HCT116 (cell line): ENCODE results near the gene MX2. TPM values are rescaled to one million over a fixed set of nuclear protein-coding genes. Genes with fewer than 3 reads are reported as not detected.

ENCODE experiments used
- ATAC-seq: fragments of 200-7000 bp; cut with Tn5 transposase; 2 replicates; pipeline ENCODE4 v1.9.1; 2020; ENCODE audit warnings: mild to moderate bottlenecking, moderate library complexity
- BruUV-seq: library from RNA; stranded (reverse); fragments of 400-500 nt; replicated peaks from 2 replicates; lab custom pipeline; 2021; lab: Mats Ljungman, UMichigan
- CTCF ChIA-PET: fragments of 300-600 bp; sonication (Branson Sonifier 250); formaldehyde crosslinking; loops from one replicate; lab custom pipeline; 2021; ENCODE audit warnings: antibody characterized with exemption; lab: Charles Lee
- POLR2A ChIA-PET: fragments of 300-600, 350-600 bp; sonication (Branson Sonifier 250); formaldehyde crosslinking; loops from one replicate; lab custom pipeline; 2021; ENCODE audit warnings: antibody characterized with exemption; lab: Charles Lee
- RAD21 ChIA-PET, 2 experiments: fragments of 300-600 bp; sonication (Branson Sonifier 250); formaldehyde crosslinking; loops; one replicate each; lab custom pipeline; 2023; ENCODE audit warnings: low total read pairs in 2 of 2; ENCODE audit not compliant: uncharacterized antibody in 2 of 2, unreplicated experiment in 2 of 2, low non-redundant PET in 1 of 2; lab: Charles Lee
- DNase-seq: peaks from one replicate; pipeline ENCODE4 v3.0.0-alpha.2; 2010; ENCODE audit warnings: low read depth, low spot score
- H2AFZ ChIP-seq: fragments of 200-600 bp; shearing (Covaris generic), sonication (generic); 2 replicates; pipeline ENCODE4 v1.6.1; 2017; ENCODE audit warnings: low read depth, mixed run types, mixed read lengths, antibody characterized with exemption, low read length; ENCODE audit not compliant: poor library complexity, severe bottlenecking
- H3K27ac ChIP-seq: 2 replicates; pipeline ENCODE4 v1.5.1; 2012; ENCODE audit warnings: low read depth, low read length
- H3K27me3 ChIP-seq: fragments of 200-600 bp; sonication (generic); 2 replicates; pipeline ENCODE4 v1.6.1; 2016; ENCODE audit warnings: mixed run types, low read length, mixed read lengths; ENCODE audit not compliant: insufficient read depth
- H3K36me3 ChIP-seq, 2 experiments: fragments of 200-500 bp in 1 of 2; fragments of 200-600 bp in 1 of 2; sonication (Bioruptor generic) in 1 of 2; sonication (generic) in 1 of 2; 2 replicates each; pipeline versions ENCODE4 v1.5.1 to v1.6.1; 2014 to 2016; ENCODE audit warnings: low read length in 2 of 2, inconsistent platforms in 1 of 2, mixed read lengths in 1 of 2, mixed run types in 1 of 2; ENCODE audit not compliant: insufficient read depth in 2 of 2, control insufficient read depth in 1 of 2
- H3K4me1 ChIP-seq, 2 experiments: fragments of 200-600 bp in 1 of 2; sonication (generic) in 1 of 2; 2 replicates each; pipeline versions ENCODE4 v1.5.1 to v1.6.1; 2012 to 2017; ENCODE audit warnings: low read length in 2 of 2, inconsistent platforms in 1 of 2, mild to moderate bottlenecking in 1 of 2, mixed read lengths in 1 of 2, mixed run types in 1 of 2, moderate library complexity in 1 of 2; ENCODE audit not compliant: insufficient read depth in 2 of 2, control insufficient read depth in 1 of 2
- H3K4me2 ChIP-seq: fragments of 200-600 bp; sonication (generic); 2 replicates; pipeline ENCODE4 v1.6.1; 2017; ENCODE audit warnings: mixed run types, low read length, mixed read lengths
- H3K4me3 ChIP-seq, 2 experiments: fragments of 200-600 bp in 1 of 2; sonication (generic) in 1 of 2; replicated peaks in 1 of 2; 2 replicates each; pipeline ENCODE4 v1.5.1; 2011 to 2016; ENCODE audit warnings: low read length in 2 of 2, control low read depth in 1 of 2, low read depth in 1 of 2, mild to moderate bottlenecking in 1 of 2, mixed read lengths in 1 of 2, mixed run types in 1 of 2
- H3K79me2 ChIP-seq: fragments of 200-600 bp; sonication (generic); 2 replicates; pipeline ENCODE4 v1.6.1; 2017; ENCODE audit warnings: mild to moderate bottlenecking, mixed run types, low read length, moderate library complexity, mixed read lengths; ENCODE audit not compliant: insufficient read depth
- H3K9ac ChIP-seq: fragments of 200-600 bp; sonication (generic); 2 replicates; pipeline ENCODE4 v1.6.1; 2016; ENCODE audit warnings: low read length, mixed read lengths
- H3K9me2 ChIP-seq: fragments of 200-600 bp; sonication (generic), shearing (Covaris generic); 2 replicates; pipeline ENCODE4 v1.6.1; 2017; ENCODE audit warnings: mixed run types, mild to moderate bottlenecking, moderate library complexity; ENCODE audit not compliant: insufficient read depth
- H3K9me3 ChIP-seq, 2 experiments: fragments of 200-500 bp in 1 of 2; fragments of 200-600 bp in 1 of 2; sonication (Bioruptor generic) in 1 of 2; sonication (generic) in 1 of 2; 2 replicates each; pipeline ENCODE4 v1.6.1; 2014 to 2017; ENCODE audit warnings: low read length in 2 of 2, mixed read lengths in 2 of 2, inconsistent platforms in 1 of 2, low read depth in 1 of 2, mild to moderate bottlenecking in 1 of 2, mixed run types in 1 of 2, moderate library complexity in 1 of 2; ENCODE audit not compliant: control insufficient read depth in 1 of 2, insufficient read depth in 1 of 2
- H4K20me1 ChIP-seq: fragments of 200-600 bp; sonication (generic), shearing (Covaris generic); 2 replicates; pipeline ENCODE4 v1.6.1; 2017; ENCODE audit warnings: mixed run types, mild to moderate bottlenecking, moderate library complexity; ENCODE audit not compliant: insufficient read depth
- ATF3 ChIP-seq: IDR thresholded peaks from 2 replicates; pipeline ENCODE4 v1.6.1; 2012
- CEBPB ChIP-seq: IDR thresholded peaks from 2 replicates; pipeline ENCODE4 v1.6.1; 2012; ENCODE audit warnings: low read depth
- CTCF ChIP-seq, 3 experiments: fragments of 200-600 bp in 1 of 3; sonication (generic) in 1 of 3; IDR thresholded peaks in 2 of 3; conservative IDR thresholded peaks in 1 of 3; 2 replicates each; pipeline ENCODE4 v1.5.1; 2012 to 2017; ENCODE audit warnings: low read depth in 2 of 3, low read length in 2 of 3, antibody characterized with exemption in 1 of 3, borderline replicate concordance in 1 of 3, control low read depth in 1 of 3, mild to moderate bottlenecking in 1 of 3, mixed read lengths in 1 of 3, mixed run types in 1 of 3, moderate library complexity in 1 of 3; ENCODE audit not compliant: insufficient read depth in 1 of 3
- EZH2 ChIP-seq: fragments of 200-600 bp; sonication (generic); IDR thresholded peaks from 2 replicates; pipeline ENCODE4 v1.6.1; 2017; ENCODE audit warnings: antibody characterized with exemption, mixed run types
- POLR2AphosphoS5 ChIP-seq: IDR thresholded peaks from 2 replicates; pipeline ENCODE4 v1.6.1; 2011; ENCODE audit warnings: mild to moderate bottlenecking, low read depth, low read length, moderate library complexity
- RAD21 ChIP-seq: IDR thresholded peaks from 2 replicates; pipeline ENCODE4 v1.6.1; 2012; ENCODE audit warnings: low read depth, mild to moderate bottlenecking
- SIN3A ChIP-seq: IDR thresholded peaks from 2 replicates; pipeline ENCODE4 v1.6.1; 2012; ENCODE audit warnings: low read depth
- YY1 ChIP-seq: IDR thresholded peaks from 2 replicates; pipeline ENCODE4 v1.6.1; 2011; ENCODE audit warnings: low read length, low read depth, moderate library complexity, mild to moderate bottlenecking; ENCODE audit not compliant: insufficient replicate concordance; ENCODE audit errors: extremely low read depth
- ZBTB33 ChIP-seq: IDR thresholded peaks from 2 replicates; pipeline ENCODE4 v1.6.1; 2011; ENCODE audit warnings: mild to moderate bottlenecking, low read length, moderate library complexity; ENCODE audit not compliant: insufficient replicate concordance; ENCODE audit errors: extremely low read depth
- intact Hi-C: fragments of 100-400 bp; cut with micrococcal nuclease; formaldehyde crosslinking; loops from 2 replicates; pipeline ENCODE4 v1.10.0; 2022
- total RNA-seq: library from RNA; stranded (reverse); gene quantifications from one replicate; pipeline ENCODE4 v1.2.1, GENCODE V29; 2021; ENCODE audit not compliant: unreplicated experiment

MX2 gene
- total RNA-seq, 1 experiment from 2014 or later, result 0.22 TPM

GRCh38 chr21:41425954-41426675 lies 64.3 kb downstream of the MX2 start, which contains the start of gene MX1:
MX1 (plus strand) TSS chr21:41426239; CDS start chr21:41432071, 5,832 bp downstream.
- CTCF ChIA-PET, result no interaction called here
- peaks cover 4% of the 10 kb centered on the region; the same call in 1 of the 2 replicates for H3K27me3 ChIP-seq
- H3K4me3 ChIP-seq, result no peak within 1 kb of the TSS
- DNase-seq (no peak), ATAC-seq (no peak)
- H3K4me1 ChIP-seq, result no peaks in the 10 kb centered on the region
- H3K9me2 ChIP-seq, result no peaks in the 10 kb centered on the region
- TF ChIP-seq CEBPB (no peak), ZBTB33 (no peak), SIN3A (no peak), YY1 (no peak), RAD21 (no peak), EZH2 (no peak), ATF3 (no peak), CTCF (IDR thresholded peaks at IDR 0.05 in 2 of 3, conservative IDR thresholded peaks at IDR 0.05 in 1 of 3; ENCODE audit: borderline replicate concordance in 1 of 3, insufficient read depth in 1 of 3, low read depth in 2 of 3, low read length in 2 of 3) (no peak), POLR2AphosphoS5 (no peak)
- no peaks in the 10 kb centered on the region for H4K20me1 ChIP-seq
- H3K4me2 ChIP-seq, result no peak within 1 kb of the TSS
- no peaks in the 10 kb centered on the region for H3K36me3 ChIP-seq
- no peak within 1 kb of the TSS for H3K9ac ChIP-seq
- no TSS peak for BruUV-seq
- RAD21 ChIA-PET, result no interaction called here
- POLR2A ChIA-PET, result no interaction called here
- H2AFZ ChIP-seq, result no peak within 1 kb of the TSS
- intact Hi-C loops, result no loop called here
- H3K9me3 ChIP-seq, result no peaks in the 10 kb centered on the region
- no peaks in the 10 kb centered on the region for H3K79me2 ChIP-seq
- H3K27ac ChIP-seq, result no peak within 1 kb of the TSS
